Cardiac fibroblast (primary cell): Measurements from ENCODE around the gene FASLG.

Experiments
- DNase-seq, 2 donors: peaks; one replicate each; pipeline versions ENCODE4 v3.0.0 to v3.0.0-alpha.2; 2010; ENCODE audit warnings: low read depth in 2 of 2
- H3K4me3 ChIP-seq, 2 donors: replicated peaks in 1 of 2; 1 replicate in 1 of 2; 2 replicates in 1 of 2; pipeline ENCODE4 v1.5.1; 2011; ENCODE audit warnings: low read depth in 2 of 2, low read length in 2 of 2, mild to moderate bottlenecking in 2 of 2, moderate library complexity in 1 of 2
- CTCF ChIP-seq: IDR thresholded peaks from one replicate; pipeline ENCODE4 v1.5.1; 2011; ENCODE audit warnings: low read depth, mild to moderate bottlenecking, low read length, inconsistent platforms

The FASLG gene

GRCh38 chr1:172663732-172664131 is 4.8 kb downstream of the FASLG start:
- peak in 1 of 2 donors; percentile 65 for DNase-seq
- no peak for TF ChIP-seq CTCF
- no peak overlapping the region for H3K4me3 ChIP-seq

GRCh38 chr1:172668097-172668496 is 9.2 kb downstream of the FASLG start:
- TF ChIP-seq CTCF, result no peak
- no peak for DNase-seq
- H3K4me3 ChIP-seq, result no peak overlapping the region

DNA sequence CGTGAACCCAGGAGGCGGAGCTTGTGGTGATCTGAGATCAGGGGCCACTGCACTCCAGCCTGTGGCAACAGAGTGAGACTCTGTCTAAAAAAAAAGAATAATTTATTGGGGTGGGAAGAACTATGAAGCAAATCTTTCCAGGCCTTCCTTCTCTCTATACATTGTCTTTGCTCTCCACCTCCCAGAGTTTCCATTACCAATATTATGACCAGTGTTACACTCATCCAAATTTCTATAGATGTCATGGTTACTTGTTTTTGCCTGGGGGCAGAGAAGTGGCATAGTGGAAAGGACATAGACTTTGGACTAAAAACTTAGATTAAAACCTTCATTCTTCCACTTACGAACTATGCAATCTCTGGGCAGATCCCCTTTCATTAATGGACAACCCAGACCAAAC is 10.1 kb downstream of the FASLG start:
- no peak for TF ChIP-seq CTCF
- DNase-seq, result no peak
- no peak overlapping the region for H3K4me3 ChIP-seq

DNA sequence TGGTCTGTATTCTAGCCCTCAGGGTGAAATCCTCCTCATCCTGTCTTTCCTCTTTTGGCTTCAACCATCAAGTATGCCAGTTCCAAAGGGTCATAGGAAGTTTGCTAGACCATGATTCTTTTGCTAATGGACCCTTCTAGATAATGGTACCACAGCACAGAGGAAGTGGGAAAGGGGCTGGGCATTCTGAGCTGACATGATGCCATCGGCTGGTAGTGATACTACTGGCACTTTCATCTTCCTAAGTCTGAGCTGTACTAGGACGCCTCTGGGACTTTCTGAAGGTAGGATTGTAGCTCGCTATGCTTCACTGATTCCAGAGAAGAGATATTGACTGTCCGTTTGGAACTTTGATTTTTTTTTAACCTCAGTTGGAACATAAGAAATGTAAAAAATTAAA is 11.4 kb downstream of the FASLG start:
- no peak for DNase-seq
- no peak for TF ChIP-seq CTCF
- no peak overlapping the region for H3K4me3 ChIP-seq

- no peak for TF ChIP-seq CTCF
- DNase-seq, result no peak
- no peak overlapping the region for H3K4me3 ChIP-seq
Observed at GRCh38 chr1:172670791-172671190, 11.9 kb downstream of the FASLG start.

DNA sequence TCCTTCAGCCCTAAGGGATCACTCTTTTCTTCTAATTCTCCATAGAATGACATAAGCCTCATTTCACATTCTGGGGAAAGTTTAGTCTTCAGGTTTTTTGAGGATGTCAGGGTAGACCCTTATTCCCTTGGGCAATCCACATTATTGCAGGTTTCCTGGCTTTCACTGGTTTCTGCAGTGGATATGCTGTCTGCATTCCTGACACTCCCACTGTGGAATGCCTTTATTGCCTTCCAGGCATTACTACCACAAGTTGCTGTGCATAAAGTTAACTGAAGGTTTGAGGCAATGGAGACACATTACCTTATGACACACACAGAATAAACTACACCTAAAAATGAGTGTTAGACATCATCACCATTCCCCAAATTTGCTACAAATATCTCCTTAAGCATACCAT is 12.7 kb downstream of the FASLG start:
- peak; percentile 14 to 41 for DNase-seq
- no peak overlapping the region for H3K4me3 ChIP-seq
- no peak for TF ChIP-seq CTCF

DNA sequence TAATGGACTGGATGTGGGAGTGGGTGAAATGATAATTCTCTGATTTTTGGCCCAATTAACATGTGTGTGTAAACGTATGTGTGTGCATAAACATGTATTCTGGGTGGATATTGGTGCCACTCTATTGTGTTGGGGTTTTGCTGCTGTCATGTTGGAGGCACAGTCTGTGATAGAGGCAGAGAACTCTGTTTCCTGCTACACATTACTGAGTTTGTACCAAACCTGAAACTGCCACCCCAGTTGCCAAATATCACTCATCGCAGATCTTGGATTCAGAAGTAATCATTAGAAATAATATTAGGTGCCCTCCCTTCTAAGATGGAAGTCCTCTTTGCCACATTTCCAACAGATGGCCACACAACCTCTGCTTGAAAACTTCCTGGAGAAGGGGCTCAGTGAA is 13.8 kb downstream of the FASLG start:
- DNase-seq, result no peak
- no peak overlapping the region for H3K4me3 ChIP-seq
- TF ChIP-seq CTCF, result no peak
